BE2C (cell line): Measurements from ENCODE around the gene IGFBP5.

ENCODE experiments used
- DNase-seq: peaks from one replicate; pipeline ENCODE4 v3.0.0-alpha.2; 2020
- H3K27me3 ChIP-seq: fragments of 250-450 bp; sonication (Bioruptor Pico); 2 replicates; pipeline ENCODE4 v1.5.1; 2020; ENCODE audit warnings: mild to moderate bottlenecking
- H3K36me3 ChIP-seq: fragments of 250-450 bp; sonication (Bioruptor Pico); 2 replicates; pipeline ENCODE4 v1.5.1; 2020; ENCODE audit warnings: mild to moderate bottlenecking
- H3K4me1 ChIP-seq: fragments of 250-450 bp; sonication (Bioruptor Pico); 2 replicates; pipeline ENCODE4 v1.5.1; 2020
- H3K4me3 ChIP-seq: 2 replicates; pipeline ENCODE4 v1.5.1; 2011; ENCODE audit warnings: low read depth, low read length
- H3K9me3 ChIP-seq: fragments of 250-450 bp; sonication (Bioruptor Pico); 2 replicates; pipeline ENCODE4 v1.5.1; 2020
- TF ChIP-seq, protein P1 (sequence below): IDR thresholded peaks from 2 replicates; pipeline ENCODE4 v1.5.1; 2012; ENCODE audit warnings: mild to moderate bottlenecking, low read depth, low read length

The IGFBP5 gene

DNA sequence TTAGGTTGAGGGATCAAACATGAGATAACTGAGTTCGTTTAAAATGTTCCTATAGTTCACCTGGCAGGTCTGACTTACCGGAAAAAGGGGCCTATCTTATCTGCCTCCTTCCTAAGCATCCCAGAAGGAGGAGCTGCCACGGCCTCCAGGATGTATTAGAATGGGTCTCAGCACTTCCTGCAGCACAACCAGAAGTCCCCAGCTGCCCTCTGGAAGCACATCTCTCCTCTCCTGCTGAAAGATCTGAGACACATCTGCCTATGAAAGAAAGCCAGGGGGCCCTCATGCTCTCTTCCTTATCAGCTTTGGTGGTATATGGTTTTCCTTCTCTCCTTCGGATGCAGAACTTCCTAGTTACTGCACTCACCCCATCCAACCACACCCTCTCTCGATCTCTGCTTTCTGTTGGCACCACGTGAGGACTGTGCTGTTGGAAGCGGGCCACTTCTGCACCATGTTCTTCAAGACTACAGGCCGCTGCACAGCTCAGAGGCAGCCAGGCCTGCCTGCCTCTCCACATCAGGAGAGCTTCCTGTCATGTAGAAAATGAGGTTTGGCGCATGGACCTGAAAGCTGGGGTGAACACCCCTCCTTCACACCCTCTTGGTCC is 6.5 kb downstream of the IGFBP5 start:
- Histone ChIP-seq H3K27me3 (no peaks in the 10 kb centered on the region), H3K9me3 (no peaks in the 10 kb centered on the region), H3K4me1 (peaks cover 23% of the 10 kb centered on the region), H3K4me3 (no peak overlapping the region), H3K36me3 (no peaks in the 10 kb centered on the region)
- peak; percentile 58 for DNase-seq
- TF ChIP-seq, protein P1, sequence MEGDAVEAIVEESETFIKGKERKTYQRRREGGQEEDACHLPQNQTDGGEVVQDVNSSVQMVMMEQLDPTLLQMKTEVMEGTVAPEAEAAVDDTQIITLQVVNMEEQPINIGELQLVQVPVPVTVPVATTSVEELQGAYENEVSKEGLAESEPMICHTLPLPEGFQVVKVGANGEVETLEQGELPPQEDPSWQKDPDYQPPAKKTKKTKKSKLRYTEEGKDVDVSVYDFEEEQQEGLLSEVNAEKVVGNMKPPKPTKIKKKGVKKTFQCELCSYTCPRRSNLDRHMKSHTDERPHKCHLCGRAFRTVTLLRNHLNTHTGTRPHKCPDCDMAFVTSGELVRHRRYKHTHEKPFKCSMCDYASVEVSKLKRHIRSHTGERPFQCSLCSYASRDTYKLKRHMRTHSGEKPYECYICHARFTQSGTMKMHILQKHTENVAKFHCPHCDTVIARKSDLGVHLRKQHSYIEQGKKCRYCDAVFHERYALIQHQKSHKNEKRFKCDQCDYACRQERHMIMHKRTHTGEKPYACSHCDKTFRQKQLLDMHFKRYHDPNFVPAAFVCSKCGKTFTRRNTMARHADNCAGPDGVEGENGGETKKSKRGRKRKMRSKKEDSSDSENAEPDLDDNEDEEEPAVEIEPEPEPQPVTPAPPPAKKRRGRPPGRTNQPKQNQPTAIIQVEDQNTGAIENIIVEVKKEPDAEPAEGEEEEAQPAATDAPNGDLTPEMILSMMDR: peak; percentile 36

DNA sequence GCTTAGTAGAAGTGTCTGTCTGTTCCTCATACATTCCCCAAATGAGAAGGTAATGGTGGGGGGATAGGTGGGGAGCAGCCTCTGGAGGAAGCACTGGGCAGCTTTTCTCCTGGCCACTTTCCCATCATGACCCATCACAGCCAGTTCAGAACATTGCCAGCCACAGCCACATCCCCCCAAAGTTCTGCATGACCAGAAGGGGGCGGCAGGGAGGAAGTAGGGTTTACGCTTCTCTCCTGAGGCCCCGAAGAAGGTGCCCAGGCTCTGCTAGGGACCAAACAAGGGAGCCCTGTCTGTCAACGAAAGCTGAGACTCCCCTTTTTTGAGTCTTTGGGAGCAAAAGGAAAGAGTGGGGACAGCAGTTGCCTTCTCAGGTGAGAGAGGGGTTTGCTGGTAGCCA is 7.7 kb downstream of the IGFBP5 start:
- H3K4me1 ChIP-seq: peaks cover 23% of the 10 kb centered on the region
- no peaks in the 10 kb centered on the region for H3K9me3 ChIP-seq
- no peak for DNase-seq
- TF ChIP-seq, protein P1: peak; percentile 53
- H3K4me3 ChIP-seq: no peak overlapping the region
- H3K36me3 ChIP-seq: no peaks in the 10 kb centered on the region
- no peaks in the 10 kb centered on the region for H3K27me3 ChIP-seq

- TF ChIP-seq, protein P1: no peak
- no peaks in the 10 kb centered on the region for H3K9me3 ChIP-seq
- H3K36me3 ChIP-seq: no peaks in the 10 kb centered on the region
- no peak overlapping the region for H3K4me3 ChIP-seq
- H3K27me3 ChIP-seq: no peaks in the 10 kb centered on the region
- H3K4me1 ChIP-seq: peaks cover 25% of the 10 kb centered on the region
- no peak for DNase-seq
Observed at GRCh38 chr2:216687111-216687510, 8.2 kb downstream of the IGFBP5 start.

GRCh38 chr2:216685327-216685875 is 9.9 kb downstream of the IGFBP5 start:
- no peak overlapping the region for H3K4me3 ChIP-seq
- no peaks in the 10 kb centered on the region for H3K36me3 ChIP-seq
- TF ChIP-seq, protein P1: no peak
- no peaks in the 10 kb centered on the region for H3K9me3 ChIP-seq
- H3K4me1 ChIP-seq: peaks cover 28% of the 10 kb centered on the region
- DNase-seq: no peak
- no peaks in the 10 kb centered on the region for H3K27me3 ChIP-seq

DNA sequence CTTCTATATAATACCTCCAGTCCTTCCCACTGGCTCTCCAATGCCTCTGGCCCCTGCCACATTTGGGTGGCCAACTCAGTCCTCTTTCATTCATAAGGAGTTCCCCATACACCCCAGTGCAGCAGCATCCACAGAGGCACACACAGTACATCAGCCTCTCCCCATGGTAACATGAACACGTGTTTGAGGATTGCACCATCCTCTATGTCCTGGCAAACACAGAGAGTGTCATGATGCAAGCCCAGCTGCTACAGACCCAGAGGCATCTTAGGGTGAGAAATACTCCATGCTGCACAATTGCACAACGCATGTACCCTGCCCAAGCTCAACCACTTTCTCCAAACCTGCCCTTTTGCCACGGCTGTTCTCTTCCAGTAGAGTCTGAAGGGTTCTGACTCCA is 11.5 kb downstream of the IGFBP5 start:
- no peak for DNase-seq
- TF ChIP-seq, protein P1: no peak
- Histone ChIP-seq H3K4me1 (peaks cover 13% of the 10 kb centered on the region), H3K27me3 (no peaks in the 10 kb centered on the region), H3K4me3 (no peak overlapping the region), H3K9me3 (no peaks in the 10 kb centered on the region), H3K36me3 (no peaks in the 10 kb centered on the region)

DNA sequence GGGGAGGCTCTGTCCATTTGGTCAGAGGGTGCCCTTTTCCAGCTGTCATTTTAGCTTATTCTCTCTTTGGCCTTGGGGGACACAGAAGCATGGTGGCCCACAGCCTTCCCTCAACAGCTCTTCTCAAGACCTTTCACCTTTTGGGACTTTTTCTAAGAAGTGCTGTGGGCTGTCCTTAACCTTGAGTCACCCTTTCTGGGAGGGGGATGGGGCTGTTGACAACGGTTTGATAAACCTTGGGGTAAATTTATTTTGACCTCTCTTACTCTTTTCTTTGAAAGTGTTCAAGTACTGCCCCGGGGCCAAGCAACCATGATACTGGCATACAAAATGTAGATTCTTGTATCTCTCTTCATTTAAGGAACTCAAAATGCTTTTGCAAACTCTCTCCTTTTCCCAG is 13.7 kb downstream of the IGFBP5 start:
- TF ChIP-seq, protein P1: no peak
- DNase-seq: no peak
- no peaks in the 10 kb centered on the region for H3K36me3 ChIP-seq
- H3K4me1 ChIP-seq: peaks cover 11% of the 10 kb centered on the region
- no peaks in the 10 kb centered on the region for H3K9me3 ChIP-seq
- no peak overlapping the region for H3K4me3 ChIP-seq
- no peaks in the 10 kb centered on the region for H3K27me3 ChIP-seq
